Lower lobe of right lung (tissue), 2 donors: Measurements from ENCODE around the gene COPS2. TPM values are rescaled to one million over a fixed set of nuclear protein-coding genes. Genes with fewer than 3 reads are reported as not detected.
"Not testable (repeated sequence)": the region's sequence is repeated elsewhere in the genome, so short reads cannot be mapped to it uniquely, and the experiment has no call there.

Experiments used
- ATAC-seq, 2 donors: fragments of 200-7000 bp; cut with Tn5 transposase; one replicate each; pipeline ENCODE4 v1.9.1; 2020 to 2022; ENCODE audit warnings: mild to moderate bottlenecking in 2 of 2, moderate library complexity in 2 of 2
- DNase-seq: peaks from one replicate; pipeline ENCODE4 v3.0.0-alpha.2; 2020
- H3K27ac ChIP-seq: fragments of 200-600 bp; one replicate; pipeline ENCODE4 v1.8.0; 2022
- H3K27me3 ChIP-seq: fragments of 200-600 bp; one replicate; pipeline ENCODE4 v1.8.0; 2022; ENCODE audit warnings: low read depth
- H3K36me3 ChIP-seq: fragments of 200-600 bp; one replicate; pipeline ENCODE4 v1.8.0; 2022; ENCODE audit warnings: mild to moderate bottlenecking
- H3K4me1 ChIP-seq: fragments of 200-600 bp; one replicate; pipeline ENCODE4 v1.8.0; 2022
- H3K4me3 ChIP-seq: fragments of 200-600 bp; one replicate; pipeline ENCODE4 v1.8.0; 2022; ENCODE audit warnings: mild to moderate bottlenecking
- H3K9me3 ChIP-seq: fragments of 200-600 bp; one replicate; pipeline ENCODE4 v1.8.0; 2022
- intact Hi-C: fragments of 100-400 bp; cut with DNase I; formaldehyde crosslinking; loops from one replicate; pipeline ENCODE4 v1.11.0; 2022
- total RNA-seq: library from RNA; stranded (reverse); fragmentation: NEBNext Ultra II Directional; extraction: Animal tissue kit (Norgen Biotek cat#: 25700); gene quantifications from one replicate; pipeline ENCODE4 v1.2.1, GENCODE V29; 2021
- TF ChIP-seq, protein P1 (sequence below): fragments of 200-600 bp; IDR thresholded peaks from one replicate; pipeline ENCODE4 v1.8.0; 2022; ENCODE audit warnings: antibody characterized with exemption, mild to moderate bottlenecking
- donor health status: DM: no; HTN: yes; CAD: no; lungs with severe emphysema.

COPS2 gene
- total RNA-seq, 1 donor from 2014 or later: 55.6 TPM

DNA sequence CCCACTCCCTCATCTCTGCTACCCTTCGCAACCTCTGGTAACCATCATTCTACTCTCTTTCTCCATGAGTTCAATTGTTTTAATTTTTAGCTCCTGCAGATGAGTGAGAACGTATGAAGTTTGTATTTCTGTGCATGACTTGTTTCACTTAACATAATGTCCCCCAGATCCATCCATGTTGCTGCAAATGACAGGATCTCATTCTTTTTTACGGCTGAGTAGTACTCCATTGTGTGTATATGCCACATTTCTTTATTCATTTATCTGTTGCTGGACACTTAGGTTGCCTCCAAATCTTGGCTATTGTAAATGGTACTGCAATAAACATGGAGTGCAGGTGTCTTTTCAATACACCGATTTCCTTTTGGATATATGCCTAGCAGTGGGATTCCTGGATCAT is 26.7 kb upstream of the COPS2 start:
- DNase-seq: no peak
- no peaks in the 10 kb centered on the region for H3K27me3 ChIP-seq
- no peaks in the 10 kb centered on the region for H3K9me3 ChIP-seq
- H3K4me3 ChIP-seq: no peak overlapping the region
- no peak overlapping the region for H3K27ac ChIP-seq
- TF ChIP-seq, protein P1, sequence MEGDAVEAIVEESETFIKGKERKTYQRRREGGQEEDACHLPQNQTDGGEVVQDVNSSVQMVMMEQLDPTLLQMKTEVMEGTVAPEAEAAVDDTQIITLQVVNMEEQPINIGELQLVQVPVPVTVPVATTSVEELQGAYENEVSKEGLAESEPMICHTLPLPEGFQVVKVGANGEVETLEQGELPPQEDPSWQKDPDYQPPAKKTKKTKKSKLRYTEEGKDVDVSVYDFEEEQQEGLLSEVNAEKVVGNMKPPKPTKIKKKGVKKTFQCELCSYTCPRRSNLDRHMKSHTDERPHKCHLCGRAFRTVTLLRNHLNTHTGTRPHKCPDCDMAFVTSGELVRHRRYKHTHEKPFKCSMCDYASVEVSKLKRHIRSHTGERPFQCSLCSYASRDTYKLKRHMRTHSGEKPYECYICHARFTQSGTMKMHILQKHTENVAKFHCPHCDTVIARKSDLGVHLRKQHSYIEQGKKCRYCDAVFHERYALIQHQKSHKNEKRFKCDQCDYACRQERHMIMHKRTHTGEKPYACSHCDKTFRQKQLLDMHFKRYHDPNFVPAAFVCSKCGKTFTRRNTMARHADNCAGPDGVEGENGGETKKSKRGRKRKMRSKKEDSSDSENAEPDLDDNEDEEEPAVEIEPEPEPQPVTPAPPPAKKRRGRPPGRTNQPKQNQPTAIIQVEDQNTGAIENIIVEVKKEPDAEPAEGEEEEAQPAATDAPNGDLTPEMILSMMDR: no peak
- intact Hi-C loops: no loop called here
- H3K36me3 ChIP-seq: no peaks in the 10 kb centered on the region
- no peak for ATAC-seq
- H3K4me1 ChIP-seq: no peaks in the 10 kb centered on the region

DNA sequence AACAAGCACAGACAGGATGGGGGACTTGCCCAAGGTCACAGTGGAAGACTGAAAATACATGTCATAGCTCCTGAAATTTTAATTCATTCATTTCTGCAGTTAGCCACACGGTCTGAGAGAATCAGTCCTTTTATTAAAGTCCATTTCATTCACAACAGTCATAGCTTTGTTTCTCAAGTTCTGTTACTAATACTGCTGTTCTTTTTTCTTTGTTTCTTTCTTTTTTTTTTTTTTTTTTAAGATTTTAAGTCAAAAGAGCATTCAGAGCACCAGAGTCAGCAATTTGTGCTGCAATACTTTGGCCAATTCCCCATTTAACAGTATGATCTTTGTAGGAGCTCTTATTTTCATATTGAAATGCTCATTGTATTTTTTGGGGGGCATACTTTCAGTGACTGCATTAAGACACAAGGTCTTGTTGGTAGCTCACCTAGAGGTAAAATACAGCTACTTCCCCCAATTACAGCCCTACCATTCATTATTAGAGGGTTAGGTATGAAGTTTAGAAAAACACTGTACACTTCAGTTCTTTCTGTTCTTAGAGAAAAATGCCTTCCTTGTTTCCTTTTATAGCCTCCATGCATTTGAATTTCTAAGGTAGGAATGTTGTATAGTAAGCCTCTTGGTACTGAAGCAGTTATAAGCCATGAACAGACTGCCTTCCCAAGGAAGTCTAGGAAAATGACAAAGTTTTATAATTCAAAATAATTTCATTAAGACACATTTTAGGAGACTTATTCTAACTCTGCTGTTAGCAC is 24.2 kb upstream of the COPS2 start:
- TF ChIP-seq, protein P1: no peak
- ATAC-seq: no peak
- H3K4me1 ChIP-seq: no peaks in the 10 kb centered on the region
- H3K9me3 ChIP-seq: no peaks in the 10 kb centered on the region
- H3K27me3 ChIP-seq: no peaks in the 10 kb centered on the region
- H3K27ac ChIP-seq: no peak overlapping the region
- intact Hi-C loops: no loop called here
- no peak overlapping the region for H3K4me3 ChIP-seq
- no peak for DNase-seq
- no peaks in the 10 kb centered on the region for H3K36me3 ChIP-seq

DNA sequence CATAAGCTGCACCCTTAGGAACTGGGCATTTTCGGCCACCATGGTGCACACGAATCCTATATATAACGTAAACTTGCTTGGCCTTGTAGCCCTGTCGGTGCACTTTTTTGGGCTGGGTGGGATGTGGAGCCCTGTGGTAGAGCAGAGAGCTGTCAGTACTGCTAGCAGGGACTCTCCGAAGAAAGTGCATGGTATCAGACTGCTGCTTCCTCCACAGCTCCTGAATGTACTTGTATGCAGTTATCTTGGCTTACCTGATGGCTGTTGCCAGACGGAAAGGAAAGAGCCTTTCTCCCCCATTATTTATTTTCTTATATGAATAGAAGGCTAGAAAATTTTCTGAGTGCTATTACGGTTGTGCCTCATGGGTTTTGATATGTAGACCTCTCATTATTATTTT is 23.1 kb upstream of the COPS2 start:
- intact Hi-C loops: no loop called here
- TF ChIP-seq, protein P1: no peak
- ATAC-seq: no peak
- H3K4me1 ChIP-seq: no peaks in the 10 kb centered on the region
- H3K4me3 ChIP-seq: no peak overlapping the region
- DNase-seq: no peak
- H3K36me3 ChIP-seq: no peaks in the 10 kb centered on the region
- H3K27me3 ChIP-seq: no peaks in the 10 kb centered on the region
- H3K9me3 ChIP-seq: no peaks in the 10 kb centered on the region
- H3K27ac ChIP-seq: no peak overlapping the region

DNA sequence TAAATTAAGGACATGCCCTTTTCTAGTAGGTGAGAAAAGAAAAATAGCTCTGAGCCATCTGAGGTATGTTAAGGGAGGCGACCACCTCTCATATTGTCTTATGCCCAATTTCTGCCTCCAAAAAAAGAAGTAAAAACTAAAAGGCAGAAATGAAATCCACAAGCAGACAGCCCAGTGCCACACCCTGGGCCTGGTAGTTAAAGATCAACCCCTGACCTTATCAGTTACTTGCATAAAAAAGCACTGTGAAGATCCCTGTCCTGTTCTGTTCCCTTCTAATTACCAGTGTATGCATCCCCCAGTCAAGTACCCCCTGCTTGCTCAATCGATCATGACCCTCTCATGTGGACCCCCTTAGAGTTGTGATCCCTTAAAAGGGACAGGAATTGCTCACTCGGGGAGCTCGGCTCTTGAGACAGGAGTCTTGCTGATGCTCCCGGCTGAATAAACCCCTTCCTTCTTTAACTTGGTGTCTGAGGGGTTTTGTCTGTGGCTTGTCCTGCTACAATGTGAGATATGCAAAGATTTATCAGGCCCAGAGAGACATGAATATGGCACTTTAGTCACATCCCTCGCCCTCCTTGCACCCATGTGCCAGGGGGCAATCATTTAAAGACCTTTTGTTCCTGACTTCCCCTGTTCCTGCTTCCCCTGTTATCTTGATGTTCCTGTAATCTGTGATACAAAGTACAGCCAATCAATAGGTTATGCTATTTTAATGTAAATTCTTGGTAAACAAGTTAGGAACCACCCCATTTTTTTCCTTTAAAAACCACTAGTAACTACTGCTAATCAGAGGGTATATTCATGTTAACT is 20.4 kb upstream of the COPS2 start:
- H3K4me3 ChIP-seq, ATAC-seq, intact Hi-C loops, H3K36me3 ChIP-seq, DNase-seq, H3K27me3 ChIP-seq, H3K9me3 ChIP-seq, H3K27ac ChIP-seq: not testable (repeated sequence)
- peaks cover 11% of the 10 kb centered on the region for H3K4me1 ChIP-seq

DNA sequence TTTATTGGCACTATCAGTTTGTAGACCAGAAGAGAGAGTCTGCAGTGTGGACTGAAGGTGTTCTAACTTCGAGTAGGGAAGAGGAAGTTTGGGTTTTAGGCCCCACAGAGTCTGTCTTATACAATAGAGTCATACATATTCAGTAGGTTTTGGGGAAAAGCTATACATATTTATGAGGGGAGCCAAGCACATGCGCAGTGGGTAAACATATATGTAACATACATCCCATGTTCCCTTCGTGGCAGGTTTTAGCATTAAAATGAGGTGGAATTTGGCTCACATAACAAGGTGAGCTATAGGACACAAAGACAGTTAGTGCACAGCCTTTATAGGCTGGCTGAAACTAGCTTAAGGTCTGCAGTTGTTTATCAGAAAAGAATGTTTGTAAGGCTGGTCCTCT is 19.5 kb upstream of the COPS2 start:
- H3K27me3 ChIP-seq: no peaks in the 10 kb centered on the region
- H3K27ac ChIP-seq: no peak overlapping the region
- no peak for ATAC-seq
- H3K9me3 ChIP-seq: no peaks in the 10 kb centered on the region
- intact Hi-C loops: no loop called here
- H3K4me3 ChIP-seq: no peak overlapping the region
- peaks cover 13% of the 10 kb centered on the region for H3K4me1 ChIP-seq
- DNase-seq: no peak
- TF ChIP-seq, protein P1: no peak
- no peaks in the 10 kb centered on the region for H3K36me3 ChIP-seq

DNA sequence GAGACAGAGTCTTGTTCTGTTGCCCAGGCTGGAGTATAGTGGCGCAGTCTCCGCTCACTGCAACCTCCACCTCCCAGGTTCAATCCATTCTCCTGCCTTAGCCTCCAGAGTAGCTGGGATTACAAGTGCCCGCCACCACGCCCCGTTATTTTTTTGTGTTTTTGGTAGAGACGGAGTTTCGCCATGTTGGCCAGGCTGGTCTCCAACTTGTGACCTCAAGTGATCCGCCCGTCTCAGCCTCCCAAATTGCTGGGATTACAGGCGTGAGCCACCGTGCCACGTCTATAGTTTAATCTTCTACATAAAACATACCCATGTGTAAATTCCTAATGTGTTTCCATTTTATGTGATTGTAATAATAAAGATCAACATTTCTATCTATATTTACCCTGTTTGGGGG is 16.4 kb upstream of the COPS2 start:
- intact Hi-C loops: no loop called here
- H3K27ac ChIP-seq: no peak overlapping the region
- H3K4me1 ChIP-seq: peaks cover 13% of the 10 kb centered on the region
- H3K36me3 ChIP-seq: no peaks in the 10 kb centered on the region
- no peaks in the 10 kb centered on the region for H3K9me3 ChIP-seq
- no peak overlapping the region for H3K4me3 ChIP-seq
- DNase-seq (no peak), ATAC-seq (no peak)
- TF ChIP-seq, protein P1: no peak
- no peaks in the 10 kb centered on the region for H3K27me3 ChIP-seq
